Measurements from ENCODE around the gene CAST. TPM values are rescaled to one million over a fixed set of nuclear protein-coding genes. Genes with fewer than 3 reads are reported as not detected.
A peak's percentile ranks its signal among the peaks of the same experiment; 100 is the strongest.
"Not testable (repeated sequence)": the region's sequence is repeated elsewhere in the genome, so short reads cannot be mapped to it uniquely, and the experiment has no call there.

The CAST gene
- total and polyA plus RNA-seq, 5 donors: 222 to 594 (median 565) TPM

DNA sequence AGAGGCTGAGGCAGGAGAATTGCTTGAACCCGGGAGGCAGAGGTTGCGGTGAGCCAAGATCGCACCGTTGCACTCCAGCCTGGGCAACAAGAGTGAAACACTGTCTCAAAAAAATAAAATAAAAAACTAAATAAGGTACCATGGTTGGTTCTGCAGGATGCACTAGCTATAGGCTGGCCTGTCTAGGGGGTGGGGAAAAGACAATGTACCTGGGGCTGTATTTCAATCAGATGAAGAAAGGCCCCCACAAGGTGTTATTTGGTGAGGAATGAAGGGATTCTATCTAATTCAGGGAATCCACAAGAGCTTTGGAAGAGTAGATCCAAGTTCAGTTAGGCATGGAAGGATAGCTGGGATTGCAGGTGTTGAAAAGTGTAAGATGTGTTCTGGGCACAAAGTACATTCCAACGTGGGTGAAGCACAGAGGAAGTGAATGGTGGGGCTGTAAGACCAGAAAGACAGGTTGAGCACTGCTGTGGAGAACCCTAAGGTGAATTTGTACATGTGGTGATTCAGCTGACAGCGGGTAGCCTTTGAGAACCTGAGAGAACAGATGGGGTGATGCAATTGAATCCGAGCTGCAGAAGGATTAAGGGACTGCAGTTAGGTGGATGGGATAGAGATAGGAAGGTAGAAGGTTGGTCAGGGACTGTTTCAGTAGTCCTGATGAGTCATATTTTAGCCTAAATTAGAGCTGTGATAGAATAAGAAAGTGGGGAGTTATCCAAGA, 71.8 kb downstream of the CAST start:
- H3K4me3 ChIP-seq (ENCODE audit: low read length): no peak overlapping the region
- ATAC-seq: peak in 1 of 2 donors; percentile 27
- H3K9me3 ChIP-seq (ENCODE audit: control insufficient read depth, low read length): no peaks in the 10 kb centered on the region
- H3K4me1 ChIP-seq (ENCODE audit: control insufficient read depth, insufficient read depth, low read length): peaks cover 9% of the 10 kb centered on the region
- no peak for DNase-seq
- no peak overlapping the region for H3K27ac ChIP-seq (ENCODE audit: low read length)
- intact Hi-C loops (cut with DNase I): no loop called here
- no peaks in the 10 kb centered on the region for H3K27me3 ChIP-seq (ENCODE audit: control insufficient read depth, insufficient read depth)
- 84% methylated on average over 7 of the region's 7 CpGs for WGBS

DNA sequence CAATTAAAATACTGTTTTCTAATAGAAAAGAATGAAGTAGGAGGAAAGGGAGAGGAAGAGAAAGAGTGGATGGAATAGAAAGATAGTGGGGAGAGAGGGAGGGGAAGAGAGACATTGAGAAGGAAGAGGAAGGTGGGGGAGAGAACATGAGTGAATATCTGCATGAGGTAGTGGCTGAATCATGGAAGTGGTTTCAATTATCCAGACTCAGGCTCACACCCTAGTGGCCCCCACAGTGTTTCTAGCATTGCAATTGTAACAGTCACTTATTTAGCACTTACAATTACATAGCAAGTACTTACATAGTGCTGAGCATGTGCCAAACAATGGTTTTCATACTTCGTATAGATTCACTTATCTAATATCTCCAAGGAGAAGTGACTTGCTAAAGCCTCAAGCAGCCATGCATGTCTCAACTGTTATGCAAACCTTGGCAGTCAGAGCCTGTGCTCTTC, 72.7 kb downstream of the CAST start:
- H3K27me3 ChIP-seq (ENCODE audit: control insufficient read depth, insufficient read depth): no peaks in the 10 kb centered on the region
- H3K4me3 ChIP-seq (ENCODE audit: low read length): no peak overlapping the region
- H3K9me3 ChIP-seq (ENCODE audit: control insufficient read depth, low read length): no peaks in the 10 kb centered on the region
- H3K4me1 ChIP-seq (ENCODE audit: control insufficient read depth, insufficient read depth, low read length): peaks cover 9% of the 10 kb centered on the region
- WGBS: 25% methylated on average over 1 of the region's 1 CpG
- peak; percentile 43 to 48 for ATAC-seq
- intact Hi-C loops (cut with DNase I): no loop called here
- no peak overlapping the region for H3K27ac ChIP-seq (ENCODE audit: low read length)
- no peak for DNase-seq

DNA sequence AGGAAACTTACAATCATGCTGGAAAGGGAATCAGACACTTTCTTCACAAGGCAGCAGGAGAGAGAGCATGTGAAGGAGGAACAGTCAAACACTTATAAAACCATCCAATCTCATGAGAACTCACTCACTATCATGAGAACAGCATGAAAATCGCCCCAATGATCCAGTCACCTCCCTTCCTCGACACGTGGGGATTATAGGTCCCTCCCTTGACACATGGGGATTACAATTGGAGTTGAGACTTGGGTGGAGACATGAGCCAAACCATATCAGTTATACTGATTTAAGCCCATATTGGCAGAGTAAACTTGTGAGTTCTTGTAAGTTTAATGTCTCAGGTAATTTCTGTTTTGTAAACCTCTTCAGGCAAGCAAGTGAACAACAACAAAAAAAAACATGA, 74.8 kb downstream of the CAST start:
- Histone ChIP-seq H3K4me1 (ENCODE audit: control insufficient read depth, insufficient read depth, low read length) (peaks cover 7% of the 10 kb centered on the region), H3K4me3 (ENCODE audit: low read length) (no peak overlapping the region), H3K27me3 (ENCODE audit: control insufficient read depth, insufficient read depth) (no peaks in the 10 kb centered on the region), H3K27ac (ENCODE audit: low read length) (no peak overlapping the region), H3K9me3 (ENCODE audit: control insufficient read depth, low read length) (no peaks in the 10 kb centered on the region)
- DNase-seq: no peak
- WGBS: 69% methylated on average over 3 of the region's 3 CpGs
- ATAC-seq: no peak
- intact Hi-C loops (cut with DNase I): no loop called here

DNA sequence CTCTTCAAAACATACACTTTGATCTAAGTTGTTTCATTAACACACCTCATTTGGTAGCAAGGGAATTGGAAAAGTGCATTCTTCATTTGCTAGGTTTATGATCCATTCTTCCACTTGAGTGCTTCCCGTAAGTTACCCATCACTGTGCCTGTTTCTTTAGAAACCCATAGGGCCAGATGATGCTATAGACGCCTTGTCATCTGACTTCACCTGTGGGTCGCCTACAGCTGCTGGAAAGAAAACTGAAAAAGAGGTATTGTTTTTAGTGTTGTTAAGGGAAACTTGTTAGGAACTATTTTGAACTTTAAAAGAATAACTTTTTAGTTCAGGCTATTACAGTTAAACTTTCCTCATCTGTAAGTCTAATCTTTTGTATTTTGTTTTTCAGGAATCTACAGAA, 78.9 kb downstream of the CAST start:
- ATAC-seq (no peak), DNase-seq (no peak)
- Histone ChIP-seq H3K4me3 (ENCODE audit: low read length) (no peak overlapping the region), H3K27ac (ENCODE audit: low read length) (peak overlapping the region; percentile 42), H3K4me1 (ENCODE audit: control insufficient read depth, insufficient read depth, low read length) (peaks cover 6% of the 10 kb centered on the region), H3K27me3 (ENCODE audit: control insufficient read depth, insufficient read depth) (no peaks in the 10 kb centered on the region), H3K9me3 (ENCODE audit: control insufficient read depth, low read length) (no peaks in the 10 kb centered on the region)
- intact Hi-C loops (cut with DNase I): loop anchor here in 2 of 4 donors (10.0 kb wide), 1 partner anchor 126 kb away; no protein-coding TSS in a partner anchor
- WGBS: 94% methylated on average over 3 of the region's 3 CpGs

DNA sequence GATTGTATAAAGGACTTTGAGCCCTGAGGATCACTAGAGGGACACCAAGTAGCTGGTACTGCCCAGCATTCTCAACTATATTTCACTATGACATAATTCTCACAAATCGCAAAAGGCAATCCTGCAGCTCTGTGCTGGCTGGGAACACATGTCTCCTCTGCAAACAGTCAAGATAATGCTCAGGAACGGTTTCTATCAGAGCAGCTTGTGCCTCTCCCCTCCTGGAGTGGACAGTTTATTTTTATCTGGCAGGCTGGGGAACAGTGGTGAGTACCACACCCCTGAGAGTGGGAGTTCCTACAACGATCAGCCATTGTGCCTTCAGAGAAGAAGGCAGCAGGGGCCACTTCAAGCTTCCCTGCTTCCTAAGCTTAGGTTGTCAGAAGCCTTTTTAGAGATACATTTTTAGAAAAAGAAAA, 79.7 kb downstream of the CAST start:
- no peaks in the 10 kb centered on the region for H3K9me3 ChIP-seq (ENCODE audit: control insufficient read depth, low read length)
- intact Hi-C loops (cut with DNase I): loop anchor here in 2 of 4 donors (10.0 kb wide), 1 partner anchor 127 kb away; no protein-coding TSS in a partner anchor
- no peaks in the 10 kb centered on the region for H3K27me3 ChIP-seq (ENCODE audit: control insufficient read depth, insufficient read depth)
- ATAC-seq: peak; percentile 90 to 91
- H3K4me1 ChIP-seq (ENCODE audit: control insufficient read depth, insufficient read depth, low read length): peaks cover 6% of the 10 kb centered on the region
- no peak overlapping the region for H3K4me3 ChIP-seq (ENCODE audit: low read length)
- 13% methylated on average over 3 of the region's 3 CpGs for WGBS
- peak overlapping the region; percentile 78 for H3K27ac ChIP-seq (ENCODE audit: low read length)
- peak in 1 of 3 donors; percentile 22 for DNase-seq

DNA sequence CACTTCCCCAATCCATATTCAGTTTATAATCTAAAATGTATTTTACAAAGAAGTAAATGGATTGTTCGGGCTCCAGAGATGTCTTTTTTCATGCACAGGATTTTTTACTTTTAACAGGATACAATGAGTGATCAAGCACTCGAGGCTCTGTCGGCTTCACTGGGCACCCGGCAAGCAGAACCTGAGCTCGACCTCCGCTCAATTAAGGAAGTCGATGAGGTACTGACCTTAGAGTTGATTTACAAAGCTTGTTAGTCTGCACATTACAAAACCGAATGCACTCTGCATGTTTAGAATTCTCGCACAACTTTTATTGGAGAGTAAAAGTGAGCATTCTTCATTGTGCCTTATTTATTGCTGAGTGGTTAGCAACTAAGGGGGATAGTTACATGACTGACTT, 80.4 kb downstream of the CAST start:
- ATAC-seq: no peak
- peaks cover 6% of the 10 kb centered on the region for H3K4me1 ChIP-seq (ENCODE audit: control insufficient read depth, insufficient read depth, low read length)
- no peaks in the 10 kb centered on the region for H3K9me3 ChIP-seq (ENCODE audit: control insufficient read depth, low read length)
- 66% methylated on average over 9 of the region's 9 CpGs for WGBS
- H3K4me3 ChIP-seq (ENCODE audit: low read length): no peak overlapping the region
- H3K27me3 ChIP-seq (ENCODE audit: control insufficient read depth, insufficient read depth): no peaks in the 10 kb centered on the region
- intact Hi-C loops (cut with DNase I): loop anchor here in 2 of 4 donors (10.0 kb wide), 1 partner anchor 128 kb away; no protein-coding TSS in a partner anchor
- H3K27ac ChIP-seq (ENCODE audit: low read length): peak overlapping the region; percentile 34
- no peak for DNase-seq

DNA sequence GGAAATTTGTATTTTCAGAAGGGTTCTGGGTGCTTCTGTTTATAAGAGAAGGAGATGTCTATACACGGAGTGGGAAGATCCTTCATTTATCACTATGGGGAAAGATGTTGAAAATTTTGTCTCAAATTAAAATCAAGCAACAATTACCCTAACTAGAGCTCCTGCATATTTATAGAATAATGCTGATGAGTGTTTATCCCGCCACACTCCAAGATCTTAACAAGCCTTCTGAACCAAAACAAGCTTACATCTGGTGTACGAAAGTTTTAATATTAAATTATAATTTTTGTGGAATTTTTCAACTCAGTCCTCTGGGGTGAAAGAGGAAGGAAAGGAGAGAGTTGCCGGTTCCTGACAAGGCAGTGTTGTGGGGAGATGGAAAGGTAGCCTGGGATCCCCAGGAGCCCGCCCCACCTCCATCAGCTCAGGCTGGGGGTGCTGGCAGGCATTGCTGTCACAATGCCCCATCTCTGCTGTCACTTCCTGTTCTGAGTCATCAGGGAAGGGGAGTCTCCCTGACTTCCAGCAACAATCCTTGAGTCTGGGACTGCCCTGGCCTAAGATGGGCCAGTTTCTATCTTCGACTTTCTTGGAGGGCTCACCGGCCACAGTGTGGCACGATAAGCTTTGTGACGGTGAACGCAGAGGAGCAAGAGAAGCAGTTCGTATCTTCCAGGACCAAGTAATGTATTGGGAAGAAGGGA, 81.0 kb downstream of the CAST start:
- WGBS: 62% methylated on average over 11 of the region's 11 CpGs
- Histone ChIP-seq H3K9me3 (ENCODE audit: control insufficient read depth, low read length) (no peaks in the 10 kb centered on the region), H3K4me3 (ENCODE audit: low read length) (no peak overlapping the region), H3K27ac (ENCODE audit: low read length) (peak overlapping the region; percentile 97), H3K4me1 (ENCODE audit: control insufficient read depth, insufficient read depth, low read length) (peaks cover 6% of the 10 kb centered on the region), H3K27me3 (ENCODE audit: control insufficient read depth, insufficient read depth) (no peaks in the 10 kb centered on the region)
- ATAC-seq (peak; percentile 59 to 86), DNase-seq (peak; percentile 39 to 66 (median 61))
- intact Hi-C loops (cut with DNase I): loop anchor here in 2 of 4 donors (10.0 kb wide), 1 partner anchor 128 kb away; no protein-coding TSS in a partner anchor

DNA sequence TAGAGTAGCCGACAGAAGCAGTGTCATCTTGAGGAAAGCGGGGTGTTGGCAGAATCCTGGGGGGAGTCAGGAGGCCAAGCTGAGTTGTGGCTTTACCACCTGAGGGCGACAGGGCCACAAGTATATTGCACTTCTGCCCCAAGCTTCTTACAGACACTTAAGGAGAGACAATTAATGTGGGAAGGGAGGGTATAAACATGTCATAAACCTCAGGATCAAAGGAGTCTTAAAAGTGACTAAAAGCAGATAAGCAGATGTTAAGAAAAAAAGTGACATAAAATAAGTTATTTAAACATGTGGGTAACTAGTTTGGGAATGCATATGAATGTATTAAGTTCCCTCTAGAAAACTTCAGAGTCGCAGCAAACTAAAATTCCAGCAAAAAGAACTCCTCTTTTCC, 81.6 kb downstream of the CAST start:
- H3K27me3 ChIP-seq (ENCODE audit: control insufficient read depth, insufficient read depth): no peaks in the 10 kb centered on the region
- H3K9me3 ChIP-seq (ENCODE audit: control insufficient read depth, low read length): no peaks in the 10 kb centered on the region
- intact Hi-C loops (cut with DNase I): loop anchor here in 2 of 4 donors (10.0 kb wide), 1 partner anchor 129 kb away; no protein-coding TSS in a partner anchor
- H3K27ac ChIP-seq (ENCODE audit: low read length): peak overlapping the region; percentile 97
- ATAC-seq (no peak), DNase-seq (no peak)
- no peak overlapping the region for H3K4me3 ChIP-seq (ENCODE audit: low read length)
- WGBS: 77% methylated on average over 4 of the region's 4 CpGs
- peaks cover 6% of the 10 kb centered on the region for H3K4me1 ChIP-seq (ENCODE audit: control insufficient read depth, insufficient read depth, low read length)

DNA sequence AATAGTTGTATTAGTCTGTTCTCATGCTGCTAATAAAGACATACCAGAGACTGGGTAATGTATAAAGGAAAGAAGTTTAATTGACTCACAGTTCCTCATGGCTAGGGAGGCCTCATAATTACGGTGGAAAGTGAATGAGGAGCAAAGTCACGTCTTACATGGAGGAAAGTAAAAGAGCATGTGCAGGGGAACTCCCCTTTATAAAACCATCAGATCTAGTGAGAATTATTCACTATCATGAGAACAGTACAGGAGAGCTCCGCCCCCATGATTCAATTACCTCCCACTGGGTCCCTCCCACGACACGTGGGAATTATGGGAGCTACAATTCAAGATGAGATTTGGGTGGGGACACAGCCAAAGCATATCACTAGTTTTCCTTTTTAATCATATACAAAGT, 82.0 kb downstream of the CAST start:
- H3K27ac ChIP-seq (ENCODE audit: low read length); H3K9me3 ChIP-seq (ENCODE audit: control insufficient read depth, low read length); H3K4me1 ChIP-seq (ENCODE audit: control insufficient read depth, insufficient read depth, low read length); DNase-seq; ATAC-seq; H3K4me3 ChIP-seq (ENCODE audit: low read length); H3K27me3 ChIP-seq (ENCODE audit: control insufficient read depth, insufficient read depth): not testable (repeated sequence)
- intact Hi-C loops (cut with DNase I): loop anchor here in 2 of 4 donors (10.0 kb wide), 1 partner anchor 129 kb away; no protein-coding TSS in a partner anchor
- 90% methylated on average over 5 of the region's 5 CpGs for WGBS

DNA sequence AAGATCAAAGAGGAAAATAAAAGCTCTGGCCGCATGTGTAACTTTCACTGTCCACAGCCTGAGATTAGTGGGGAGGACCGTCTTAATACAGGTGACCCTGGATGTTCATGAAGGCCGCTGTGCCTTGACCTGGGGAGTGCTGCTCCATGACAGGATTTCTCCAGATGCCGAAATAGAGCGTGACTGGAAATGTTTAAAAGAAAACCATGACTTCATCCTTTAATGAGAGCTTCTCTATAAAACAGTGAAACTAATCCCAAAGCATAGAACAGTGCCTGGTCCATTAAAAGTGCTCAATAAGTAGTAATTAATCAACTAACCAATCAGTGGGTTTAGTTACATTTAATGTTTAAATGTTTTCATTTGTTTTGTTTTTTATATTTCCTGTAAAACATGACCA, 82.8 kb downstream of the CAST start:
- DNase-seq: no peak
- H3K27me3 ChIP-seq (ENCODE audit: control insufficient read depth, insufficient read depth): no peaks in the 10 kb centered on the region
- no peaks in the 10 kb centered on the region for H3K9me3 ChIP-seq (ENCODE audit: control insufficient read depth, low read length)
- H3K27ac ChIP-seq (ENCODE audit: low read length): no peak overlapping the region
- no peak for ATAC-seq
- intact Hi-C loops (cut with DNase I): loop anchor here in 2 of 4 donors (10.0 kb wide), 1 partner anchor 130 kb away; no protein-coding TSS in a partner anchor
- no peak overlapping the region for H3K4me3 ChIP-seq (ENCODE audit: low read length)
- 90% methylated on average over 5 of the region's 5 CpGs for WGBS
- H3K4me1 ChIP-seq (ENCODE audit: control insufficient read depth, insufficient read depth, low read length): peaks cover 6% of the 10 kb centered on the region

Measured in right cardiac atrium (tissue), 5 donors.